Measurements from ENCODE around the gene OR8B12.

Gene OR8B12

DNA sequence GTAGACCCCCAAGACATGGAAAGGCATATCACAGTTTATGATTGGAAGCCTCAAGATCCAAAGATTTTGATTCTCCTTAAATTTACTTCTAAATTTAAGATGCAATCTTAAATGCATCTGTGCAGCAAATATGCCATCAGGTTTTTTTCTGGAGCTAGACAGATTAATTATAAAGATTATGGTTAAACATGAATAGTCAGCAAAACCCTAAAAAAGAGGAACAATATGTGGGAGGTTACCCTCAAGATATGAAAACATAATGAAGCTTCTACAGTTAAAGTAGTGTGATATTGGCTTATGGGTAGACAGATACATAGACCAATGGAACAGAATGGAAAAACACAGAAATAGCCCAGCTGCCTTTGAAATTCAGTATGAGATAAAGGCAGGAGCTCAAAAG lies 31.7 kb downstream of the OR8B12 start:
- DNase-seq (ENCODE audit: low spot score) = no peak
- TF ChIP-seq, protein P1, sequence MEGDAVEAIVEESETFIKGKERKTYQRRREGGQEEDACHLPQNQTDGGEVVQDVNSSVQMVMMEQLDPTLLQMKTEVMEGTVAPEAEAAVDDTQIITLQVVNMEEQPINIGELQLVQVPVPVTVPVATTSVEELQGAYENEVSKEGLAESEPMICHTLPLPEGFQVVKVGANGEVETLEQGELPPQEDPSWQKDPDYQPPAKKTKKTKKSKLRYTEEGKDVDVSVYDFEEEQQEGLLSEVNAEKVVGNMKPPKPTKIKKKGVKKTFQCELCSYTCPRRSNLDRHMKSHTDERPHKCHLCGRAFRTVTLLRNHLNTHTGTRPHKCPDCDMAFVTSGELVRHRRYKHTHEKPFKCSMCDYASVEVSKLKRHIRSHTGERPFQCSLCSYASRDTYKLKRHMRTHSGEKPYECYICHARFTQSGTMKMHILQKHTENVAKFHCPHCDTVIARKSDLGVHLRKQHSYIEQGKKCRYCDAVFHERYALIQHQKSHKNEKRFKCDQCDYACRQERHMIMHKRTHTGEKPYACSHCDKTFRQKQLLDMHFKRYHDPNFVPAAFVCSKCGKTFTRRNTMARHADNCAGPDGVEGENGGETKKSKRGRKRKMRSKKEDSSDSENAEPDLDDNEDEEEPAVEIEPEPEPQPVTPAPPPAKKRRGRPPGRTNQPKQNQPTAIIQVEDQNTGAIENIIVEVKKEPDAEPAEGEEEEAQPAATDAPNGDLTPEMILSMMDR (IDR thresholded peaks at IDR 0.05; ENCODE audit: extremely low read depth, missing control alignments) = no peak

DNA sequence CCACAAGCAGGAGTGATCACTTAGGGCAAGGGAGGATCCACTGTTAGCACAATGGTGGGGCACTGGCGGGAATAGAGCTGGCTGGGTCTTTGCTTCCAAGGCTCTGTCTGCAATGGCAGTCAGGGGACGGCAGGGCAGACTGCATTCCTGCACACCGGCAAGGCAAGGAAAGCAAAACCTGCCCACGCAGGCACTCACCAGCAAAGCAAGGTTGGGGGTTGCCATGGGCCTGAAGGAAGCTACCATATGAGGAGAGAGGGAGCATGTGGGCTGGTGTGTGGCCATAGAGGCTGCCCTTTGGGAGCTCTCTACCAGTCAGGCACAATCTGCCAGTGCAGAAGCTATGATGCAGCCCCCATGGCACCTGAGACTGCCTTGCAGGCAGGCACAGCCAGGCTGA lies 33.2 kb downstream of the OR8B12 start:
- TF ChIP-seq, protein P1 (IDR thresholded peaks at IDR 0.05; ENCODE audit: extremely low read depth, missing control alignments) = no peak
- no peak for DNase-seq (ENCODE audit: low spot score)

DNA sequence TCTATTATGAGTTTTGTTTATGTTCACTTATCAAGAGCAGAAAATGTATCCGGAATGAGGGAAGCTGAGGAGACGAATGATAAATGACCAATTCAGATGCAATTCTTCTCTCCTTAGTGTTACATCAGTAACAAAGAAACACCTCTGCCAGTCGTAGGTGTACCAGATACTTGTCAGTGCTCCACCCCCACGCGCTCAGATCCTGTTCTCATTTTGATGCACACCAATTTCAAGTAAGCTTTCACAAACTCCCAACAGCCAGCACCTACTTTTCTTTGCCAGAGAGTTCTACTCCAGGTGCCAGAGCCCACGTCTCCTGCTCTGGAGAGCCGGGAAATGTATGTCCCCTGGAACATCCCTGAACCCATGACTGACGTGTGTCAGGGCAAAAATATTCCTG lies 43.7 kb downstream of the OR8B12 start:
- DNase-seq (ENCODE audit: low spot score) = no peak
- TF ChIP-seq, protein P1 (IDR thresholded peaks at IDR 0.05; ENCODE audit: extremely low read depth, missing control alignments) = no peak

DNA sequence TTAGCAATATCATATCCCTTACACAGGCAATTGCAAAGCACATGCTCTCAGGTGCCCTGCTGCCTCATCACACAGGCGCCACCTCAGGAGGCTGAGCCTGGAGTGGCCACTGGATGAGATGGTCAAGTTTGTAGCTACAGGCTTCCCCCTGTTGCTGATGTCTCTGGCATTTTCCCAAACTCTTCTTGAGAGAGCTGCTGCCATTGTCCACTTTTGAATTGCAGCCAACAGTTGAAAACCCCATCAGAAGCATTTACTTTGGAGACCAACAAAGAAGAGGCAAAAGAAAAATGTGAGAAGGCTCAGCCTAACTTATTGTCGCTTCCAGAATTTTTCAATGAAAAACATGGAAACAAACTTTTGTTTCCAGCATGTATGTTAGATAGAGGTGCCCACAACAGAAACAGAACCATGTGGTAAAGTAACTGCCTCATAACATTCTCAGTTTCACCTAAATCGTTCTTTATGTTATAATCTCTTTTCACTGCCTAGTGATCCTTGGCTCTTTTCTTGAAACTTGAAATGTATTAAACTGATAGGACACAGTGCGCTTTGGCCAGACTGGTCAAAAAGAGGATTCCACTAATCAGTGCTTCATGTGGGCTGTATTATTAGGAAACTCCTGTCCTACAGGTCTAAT lies 50.3 kb downstream of the OR8B12 start:
- DNase-seq (ENCODE audit: low spot score) = no peak
- TF ChIP-seq, protein P1 (IDR thresholded peaks at IDR 0.05; ENCODE audit: extremely low read depth, missing control alignments) = no peak
